Subcutaneous adipose tissue (tissue), 4 donors: ENCODE data around the gene WNT6. TPM values are rescaled to one million over a fixed set of nuclear protein-coding genes. Genes with fewer than 3 reads are reported as not detected.

Experiments used
- total RNA-seq, 4 donors: library from RNA; depleted of rRNA; stranded (reverse); fragments of >200 nt; gene quantifications; one replicate each; pipeline ENCODE4 v1.1.0, GENCODE V29; 2016
- TF ChIP-seq, protein P1 (sequence below): fragments of 450-650 bp; IDR thresholded peaks from one replicate; pipeline ENCODE4 v1.5.1; 2016; ENCODE audit warnings: low read depth, mild to moderate bottlenecking, control low read depth, antibody characterized with exemption, moderate library complexity

Gene WNT6
- 1 to 10 TPM in 1 of 4 donors, under 1 TPM in 1, not detected in 2; 0.34 to 2.0 TPM for total RNA-seq

DNA sequence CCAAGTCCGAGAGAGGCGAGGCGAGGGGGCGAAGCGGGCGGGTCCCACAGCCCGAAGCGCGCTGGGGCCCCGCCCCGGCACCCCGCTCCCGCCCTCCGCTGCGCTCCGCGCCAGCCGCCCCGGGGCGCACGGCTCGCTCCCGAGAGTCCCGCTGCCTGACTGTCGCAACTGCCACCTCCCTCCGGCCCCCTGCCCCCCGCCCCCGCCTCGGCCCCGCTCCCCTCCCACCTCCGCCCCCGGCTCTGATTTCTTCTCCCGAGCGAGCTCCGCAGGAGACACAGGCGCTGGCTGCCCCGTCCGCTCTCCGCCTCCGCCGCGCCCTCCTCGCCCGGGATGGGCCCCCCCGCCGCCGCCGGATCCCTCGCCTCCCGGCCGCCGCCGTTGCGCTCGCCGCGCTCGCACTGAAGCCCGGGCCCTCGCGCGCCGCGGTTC, at the start of gene WNT6:
Gene WNT6 (plus strand): TSS at position 250 of the 432 bp plus-strand sequence. CDS start 233 bp downstream, outside the sequence.
- TF ChIP-seq, protein P1, sequence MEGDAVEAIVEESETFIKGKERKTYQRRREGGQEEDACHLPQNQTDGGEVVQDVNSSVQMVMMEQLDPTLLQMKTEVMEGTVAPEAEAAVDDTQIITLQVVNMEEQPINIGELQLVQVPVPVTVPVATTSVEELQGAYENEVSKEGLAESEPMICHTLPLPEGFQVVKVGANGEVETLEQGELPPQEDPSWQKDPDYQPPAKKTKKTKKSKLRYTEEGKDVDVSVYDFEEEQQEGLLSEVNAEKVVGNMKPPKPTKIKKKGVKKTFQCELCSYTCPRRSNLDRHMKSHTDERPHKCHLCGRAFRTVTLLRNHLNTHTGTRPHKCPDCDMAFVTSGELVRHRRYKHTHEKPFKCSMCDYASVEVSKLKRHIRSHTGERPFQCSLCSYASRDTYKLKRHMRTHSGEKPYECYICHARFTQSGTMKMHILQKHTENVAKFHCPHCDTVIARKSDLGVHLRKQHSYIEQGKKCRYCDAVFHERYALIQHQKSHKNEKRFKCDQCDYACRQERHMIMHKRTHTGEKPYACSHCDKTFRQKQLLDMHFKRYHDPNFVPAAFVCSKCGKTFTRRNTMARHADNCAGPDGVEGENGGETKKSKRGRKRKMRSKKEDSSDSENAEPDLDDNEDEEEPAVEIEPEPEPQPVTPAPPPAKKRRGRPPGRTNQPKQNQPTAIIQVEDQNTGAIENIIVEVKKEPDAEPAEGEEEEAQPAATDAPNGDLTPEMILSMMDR, result no peak

DNA sequence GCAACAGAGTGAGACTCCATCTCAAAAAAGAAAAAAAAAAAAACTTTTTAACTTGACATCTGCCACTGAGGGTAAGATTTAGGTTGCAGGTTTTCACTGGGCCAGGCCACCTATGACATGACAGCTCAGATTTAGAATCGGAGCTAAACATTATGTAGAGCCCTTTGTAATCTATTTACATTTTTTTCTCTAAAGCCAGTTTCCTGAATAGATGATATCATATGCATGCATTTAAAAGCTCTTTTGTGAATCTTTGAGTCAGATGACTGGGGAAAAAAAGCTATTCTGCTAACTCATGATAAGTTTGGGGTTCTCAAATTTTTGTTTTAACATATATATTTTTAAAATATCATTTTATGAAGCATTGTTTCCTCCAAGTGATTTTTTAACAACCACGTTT, 49.3 kb upstream of the WNT6 start:
- TF ChIP-seq, protein P1, result no peak

DNA sequence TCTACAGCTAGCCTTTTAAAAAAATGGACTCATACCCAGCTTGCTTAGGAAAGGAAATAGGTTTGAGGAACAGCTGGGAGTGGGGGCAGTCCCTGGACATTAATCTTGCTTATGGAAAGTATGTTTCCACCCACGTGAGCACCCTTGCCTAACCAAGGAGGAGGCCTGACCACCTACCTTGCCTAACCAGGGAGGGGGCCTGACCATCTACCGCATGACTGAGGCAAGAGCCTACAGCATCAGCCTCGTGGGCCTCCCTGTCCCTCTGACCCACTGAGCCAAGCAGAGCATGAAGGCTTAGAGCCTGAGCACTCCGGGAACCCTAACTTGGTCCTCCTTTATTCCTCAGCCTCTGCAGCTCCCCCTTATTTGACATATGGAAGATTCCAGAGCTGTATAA, 48.2 kb upstream of the WNT6 start:
- TF ChIP-seq, protein P1, result no peak

DNA sequence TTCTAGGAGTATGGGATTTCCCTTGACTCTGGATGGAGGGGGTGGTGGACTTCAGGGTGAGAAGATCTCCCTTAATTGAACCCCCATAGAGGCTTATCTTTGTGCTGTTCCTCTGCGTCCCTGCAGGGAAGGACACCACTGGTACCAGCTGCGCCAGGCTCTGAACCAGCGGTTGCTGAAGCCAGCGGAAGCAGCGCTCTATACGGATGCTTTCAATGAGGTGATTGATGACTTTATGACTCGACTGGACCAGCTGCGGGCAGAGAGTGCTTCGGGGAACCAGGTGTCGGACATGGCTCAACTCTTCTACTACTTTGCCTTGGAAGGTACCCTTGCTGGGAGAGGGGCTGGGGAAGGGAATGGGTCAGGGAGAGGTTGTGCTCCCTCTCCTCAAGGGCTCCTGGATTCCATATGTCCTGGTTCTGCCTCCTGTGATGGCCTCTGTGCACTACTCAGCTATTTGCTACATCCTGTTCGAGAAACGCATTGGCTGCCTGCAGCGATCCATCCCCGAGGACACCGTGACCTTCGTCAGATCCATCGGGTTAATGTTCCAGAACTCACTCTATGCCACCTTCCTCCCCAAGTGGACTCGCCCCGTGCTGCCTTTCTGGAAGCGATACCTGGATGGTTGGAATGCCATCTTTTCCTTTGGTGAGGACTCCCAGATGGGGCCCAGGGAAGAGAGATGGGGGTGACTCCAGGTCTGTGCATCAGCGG, 47.3 kb upstream of the WNT6 start:
- TF ChIP-seq, protein P1, result no peak

DNA sequence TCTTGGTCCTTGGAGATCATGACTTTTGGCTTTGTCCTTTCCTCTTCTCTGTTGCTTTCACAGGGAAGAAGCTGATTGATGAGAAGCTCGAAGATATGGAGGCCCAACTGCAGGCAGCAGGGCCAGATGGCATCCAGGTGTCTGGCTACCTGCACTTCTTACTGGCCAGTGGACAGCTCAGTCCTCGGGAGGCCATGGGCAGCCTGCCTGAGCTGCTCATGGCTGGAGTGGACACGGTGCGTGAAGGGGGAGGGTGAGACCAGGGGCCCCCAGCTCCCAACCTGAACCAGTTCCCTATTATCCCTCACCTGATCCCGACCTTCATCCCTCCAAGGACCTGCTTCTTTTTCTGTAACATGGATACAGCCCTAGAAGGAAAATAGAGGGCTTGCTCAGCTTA, 46.7 kb upstream of the WNT6 start:
- TF ChIP-seq, protein P1, result no peak

DNA sequence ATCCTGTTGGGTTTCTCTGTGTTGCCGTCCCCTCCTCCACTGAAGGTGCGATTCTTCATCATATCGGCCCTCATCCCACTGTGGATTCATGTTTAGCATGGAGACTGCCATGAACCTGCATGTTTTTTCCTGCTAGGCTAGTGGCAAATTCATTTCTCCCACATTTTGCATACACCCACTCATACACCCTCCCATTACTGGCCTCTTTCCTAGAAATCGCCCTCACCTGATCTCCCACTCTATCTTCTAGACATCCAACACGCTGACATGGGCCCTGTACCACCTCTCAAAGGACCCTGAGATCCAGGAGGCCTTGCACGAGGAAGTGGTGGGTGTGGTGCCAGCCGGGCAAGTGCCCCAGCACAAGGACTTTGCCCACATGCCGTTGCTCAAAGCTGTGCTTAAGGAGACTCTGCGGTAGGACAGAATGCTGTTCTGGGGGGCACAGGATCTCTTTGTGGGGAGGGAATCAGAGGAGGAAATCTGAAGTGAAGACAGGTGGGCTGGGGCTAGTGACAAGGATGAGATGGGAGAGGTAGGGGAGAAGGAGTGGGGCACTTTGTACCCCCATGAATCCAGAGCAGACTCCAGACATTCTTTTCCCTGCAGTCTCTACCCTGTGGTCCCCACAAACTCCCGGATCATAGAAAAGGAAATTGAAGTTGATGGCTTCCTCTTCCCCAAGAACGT, 45.7 kb upstream of the WNT6 start:
- TF ChIP-seq, protein P1, result no peak

DNA sequence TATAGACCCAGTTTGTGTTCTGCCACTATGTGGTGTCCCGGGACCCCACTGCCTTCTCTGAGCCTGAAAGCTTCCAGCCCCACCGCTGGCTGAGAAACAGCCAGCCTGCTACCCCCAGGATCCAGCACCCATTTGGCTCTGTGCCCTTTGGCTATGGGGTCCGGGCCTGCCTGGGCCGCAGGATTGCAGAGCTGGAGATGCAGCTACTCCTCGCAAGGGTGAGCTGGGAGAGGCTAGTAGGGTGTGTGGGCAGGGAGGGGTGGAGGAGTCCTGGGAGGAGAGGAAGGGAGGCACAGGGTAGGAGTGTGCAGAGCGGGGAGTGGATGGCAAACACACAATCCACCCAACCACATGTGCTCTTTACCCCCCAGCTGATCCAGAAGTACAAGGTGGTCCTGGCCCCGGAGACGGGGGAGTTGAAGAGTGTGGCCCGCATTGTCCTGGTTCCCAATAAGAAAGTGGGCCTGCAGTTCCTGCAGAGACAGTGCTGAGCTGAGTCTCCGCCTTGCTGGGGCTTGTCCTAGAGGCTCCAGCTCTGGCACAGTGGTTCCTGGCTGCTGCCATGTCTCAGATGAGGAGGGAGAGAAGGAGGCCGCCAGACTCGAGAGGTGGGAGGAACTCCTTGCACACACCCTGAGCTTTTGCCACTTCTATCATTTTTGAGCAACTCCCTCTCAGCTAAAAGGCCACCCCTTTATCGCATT, 44.9 kb upstream of the WNT6 start:
- TF ChIP-seq, protein P1, result no peak
